ENCODE results near the gene CXCL1.
"Not testable (repeated sequence)": the region's sequence is repeated elsewhere in the genome, so short reads cannot be mapped to it uniquely, and the experiment has no call there.

The CXCL1 gene

GRCh38 chr4:73885574-73886267, 16.5 kb downstream of the CXCL1 start:
- no peak for DNase-seq

GRCh38 chr4:73891326-73891725, 22.1 kb downstream of the CXCL1 start:
- no peak for DNase-seq

GRCh38 chr4:73891739-73892405, 22.7 kb downstream of the CXCL1 start:
- no peak for DNase-seq

GRCh38 chr4:73892966-73893365, 23.8 kb downstream of the CXCL1 start:
- DNase-seq, result no peak

DNA sequence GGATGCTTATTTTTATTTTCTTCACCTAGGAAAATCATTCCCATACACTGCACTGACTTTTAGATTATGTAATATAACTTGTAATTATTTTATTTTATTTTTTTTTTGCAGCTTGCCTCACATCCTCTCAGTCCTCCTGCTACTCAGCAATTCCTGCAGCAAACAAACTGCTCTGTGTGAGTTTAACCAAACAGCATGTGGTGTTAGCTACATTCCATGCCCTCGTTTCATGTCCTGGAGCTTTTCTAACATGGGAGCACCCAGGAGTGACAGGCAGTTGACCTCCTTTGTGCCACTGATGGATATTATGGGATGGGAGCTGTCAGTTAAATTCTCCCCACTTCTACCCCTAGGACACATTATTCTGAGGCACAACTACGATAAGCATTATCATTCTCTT, 24.8 kb downstream of the CXCL1 start:
- no peak for DNase-seq

- no peak for DNase-seq
Measured at GRCh38 chr4:73895201-73896175, 26.3 kb downstream of the CXCL1 start.

GRCh38 chr4:73896416-73896815, 27.2 kb downstream of the CXCL1 start:
- DNase-seq, result no peak

DNA sequence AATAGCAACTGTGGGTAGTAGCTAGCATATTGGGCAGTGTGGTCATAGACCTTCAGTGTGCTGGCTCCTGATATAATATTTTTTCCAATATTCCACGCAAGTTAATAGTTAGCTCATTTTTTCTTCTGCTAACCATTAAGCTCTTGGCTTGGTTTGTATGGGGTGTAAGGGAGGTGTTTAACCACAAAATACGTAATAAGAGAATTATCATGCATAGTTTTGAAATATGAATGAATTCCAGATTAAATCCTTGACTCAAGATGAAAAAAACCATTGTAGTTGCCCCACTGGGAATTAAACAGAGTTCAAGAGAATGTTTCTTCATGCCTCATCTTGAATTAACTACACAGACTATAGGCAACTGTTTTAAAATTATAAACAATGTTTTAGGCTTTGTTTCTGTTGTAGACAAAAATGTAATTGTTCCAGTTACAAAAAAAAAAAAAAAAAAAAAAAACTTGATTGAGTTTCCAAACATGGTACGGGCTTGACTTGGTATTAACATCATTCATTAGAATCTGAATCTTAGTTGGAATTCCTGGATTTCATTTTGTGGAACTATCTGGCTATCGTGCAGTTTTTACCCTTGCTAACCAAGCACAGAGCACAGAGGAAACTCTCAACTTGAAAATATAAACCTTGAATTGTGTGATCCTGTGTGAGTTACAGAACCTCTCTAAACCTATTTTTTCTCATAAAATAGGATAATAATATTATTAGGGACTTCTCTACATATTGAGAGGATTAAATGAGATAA, 28.4 kb downstream of the CXCL1 start:
- no peak for DNase-seq

DNA sequence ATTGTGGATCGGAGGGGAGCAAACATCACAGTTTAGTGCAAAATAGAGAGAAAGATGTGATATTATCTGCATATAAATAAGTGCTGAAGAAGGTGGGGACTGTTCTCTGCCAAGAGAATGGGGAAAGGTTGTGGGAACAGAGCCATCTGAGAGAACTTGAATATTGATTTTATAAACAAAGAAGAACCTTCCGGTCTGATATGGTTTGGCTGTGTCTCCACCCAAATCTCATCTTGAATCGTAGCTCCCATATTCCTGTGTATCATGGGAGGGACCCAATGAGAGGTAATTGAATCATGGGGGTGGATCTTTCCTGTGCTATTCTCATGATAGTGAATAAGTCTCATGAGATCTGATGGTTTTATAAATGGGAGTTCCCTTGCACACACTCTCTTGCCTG, 30.1 kb downstream of the CXCL1 start:
- not testable (repeated sequence) for DNase-seq

DNA sequence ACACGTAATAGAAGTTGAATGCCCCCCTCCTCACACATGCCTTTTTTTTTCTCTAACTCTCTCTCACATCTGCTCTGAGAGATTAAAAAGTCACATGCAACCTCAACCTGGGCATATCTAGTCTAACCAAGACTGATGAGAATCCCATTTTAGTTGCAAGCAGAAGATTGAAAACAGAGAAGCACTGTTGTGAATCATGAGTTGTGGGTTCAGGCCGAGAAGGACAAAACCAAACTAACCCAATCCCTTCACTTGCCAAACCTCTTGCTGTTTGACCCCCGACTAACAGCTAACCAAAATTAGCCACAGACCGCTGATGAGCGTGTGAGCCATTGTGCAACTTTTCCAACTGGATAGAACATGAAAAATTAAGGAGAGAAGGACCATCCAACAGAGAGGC, 31.8 kb downstream of the CXCL1 start:
- DNase-seq, result no peak

- no peak for DNase-seq
Measured at GRCh38 chr4:73902038-73902637, 32.9 kb downstream of the CXCL1 start.

- DNase-seq, result no peak
Measured at GRCh38 chr4:73902817-73903547, 33.8 kb downstream of the CXCL1 start.

DNA sequence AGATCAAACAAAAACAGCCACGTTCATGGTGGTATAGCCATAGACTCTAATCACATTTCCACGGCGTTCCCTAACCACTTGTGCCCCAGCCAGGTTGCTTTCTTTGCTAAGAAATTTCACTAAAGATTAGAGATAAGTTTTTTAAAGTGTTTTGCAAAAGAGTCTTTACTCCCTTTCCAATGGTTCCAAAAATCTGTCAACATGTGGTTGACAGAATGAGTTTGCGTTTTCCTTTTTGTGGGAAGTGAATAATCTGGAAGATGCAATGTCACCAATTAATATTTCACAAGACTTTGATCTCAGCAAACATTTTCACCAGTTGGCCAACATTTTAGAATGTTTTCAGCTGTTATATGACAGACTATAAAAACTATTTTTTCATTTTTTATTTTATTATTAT, 35.3 kb downstream of the CXCL1 start:
- DNase-seq, result no peak

DNA sequence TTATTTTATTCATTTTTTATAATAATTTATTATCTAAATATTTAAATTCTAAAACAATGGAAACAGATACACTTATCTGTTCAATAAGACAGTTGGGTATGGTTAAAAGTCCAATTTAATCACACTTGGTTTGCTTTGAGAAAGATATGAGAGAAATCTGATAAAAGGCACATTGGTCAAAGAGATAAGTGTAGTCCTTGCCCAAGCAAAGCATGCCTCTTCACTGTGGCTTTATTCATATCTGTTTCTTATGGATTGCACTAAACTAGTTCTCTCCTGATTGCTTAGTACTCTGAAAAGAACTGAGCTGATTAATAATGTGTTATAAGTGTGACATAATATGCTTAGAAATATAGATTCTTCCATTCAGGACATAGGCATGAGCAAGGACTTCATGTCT, 39.8 kb downstream of the CXCL1 start:
- DNase-seq, result no peak

DNA sequence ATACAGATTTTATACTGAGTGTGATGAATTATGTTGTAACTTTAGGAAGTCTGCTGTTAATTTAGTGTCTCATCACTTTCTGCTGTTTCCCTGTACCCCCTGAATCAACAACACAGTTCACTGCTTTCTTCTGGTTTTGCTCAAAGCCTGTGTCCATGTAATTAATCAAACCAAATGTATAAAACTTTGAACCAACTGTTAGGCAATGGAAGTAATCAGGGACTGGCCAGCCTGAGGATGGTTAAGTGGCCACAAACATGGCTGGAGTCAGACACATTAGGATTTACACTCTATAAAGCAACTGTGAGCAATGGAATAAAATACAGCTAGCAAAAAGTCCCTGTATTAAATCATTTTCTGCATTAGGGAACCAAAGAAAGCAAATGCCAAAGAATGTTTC, 42.6 kb downstream of the CXCL1 start:
- no peak for DNase-seq

DNA sequence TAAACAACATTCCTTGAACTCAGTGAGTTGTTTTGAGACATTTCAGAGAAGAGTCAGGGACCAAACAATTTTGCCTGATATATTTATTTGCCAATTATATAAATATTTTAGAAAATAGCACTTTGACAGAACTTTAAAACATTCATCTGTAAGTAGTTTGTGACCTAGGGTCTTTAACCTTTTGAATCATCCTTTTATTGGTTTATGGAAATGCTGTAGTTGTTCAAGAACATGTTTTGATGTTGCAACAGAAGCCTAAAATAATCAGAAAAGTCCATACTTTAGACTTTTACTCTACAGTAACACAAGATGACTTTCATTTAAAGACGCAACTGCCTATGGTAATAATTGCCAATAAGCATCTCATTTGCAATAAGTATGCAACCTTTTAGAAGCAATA, 43.0 kb downstream of the CXCL1 start:
- DNase-seq, result no peak

DNA sequence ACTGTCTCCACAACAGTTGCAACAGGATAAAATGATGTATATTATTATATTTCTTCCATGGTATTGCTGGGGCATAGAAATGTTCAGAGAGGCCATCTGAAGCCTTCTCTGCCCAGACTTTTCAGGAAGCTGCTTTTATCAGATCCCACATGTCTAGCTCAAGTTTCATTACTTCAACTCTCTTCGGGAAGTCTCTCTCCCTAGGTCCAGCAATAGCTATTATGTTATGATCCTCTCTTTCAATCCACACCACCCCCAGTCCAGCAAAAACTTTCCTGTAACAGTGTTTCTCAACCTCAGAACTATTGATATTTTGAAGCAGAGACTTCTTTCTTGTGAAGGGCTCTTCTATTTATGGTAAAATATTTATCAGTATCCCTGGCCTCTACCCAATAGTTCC, 44.9 kb downstream of the CXCL1 start:
- no peak for DNase-seq

DNA sequence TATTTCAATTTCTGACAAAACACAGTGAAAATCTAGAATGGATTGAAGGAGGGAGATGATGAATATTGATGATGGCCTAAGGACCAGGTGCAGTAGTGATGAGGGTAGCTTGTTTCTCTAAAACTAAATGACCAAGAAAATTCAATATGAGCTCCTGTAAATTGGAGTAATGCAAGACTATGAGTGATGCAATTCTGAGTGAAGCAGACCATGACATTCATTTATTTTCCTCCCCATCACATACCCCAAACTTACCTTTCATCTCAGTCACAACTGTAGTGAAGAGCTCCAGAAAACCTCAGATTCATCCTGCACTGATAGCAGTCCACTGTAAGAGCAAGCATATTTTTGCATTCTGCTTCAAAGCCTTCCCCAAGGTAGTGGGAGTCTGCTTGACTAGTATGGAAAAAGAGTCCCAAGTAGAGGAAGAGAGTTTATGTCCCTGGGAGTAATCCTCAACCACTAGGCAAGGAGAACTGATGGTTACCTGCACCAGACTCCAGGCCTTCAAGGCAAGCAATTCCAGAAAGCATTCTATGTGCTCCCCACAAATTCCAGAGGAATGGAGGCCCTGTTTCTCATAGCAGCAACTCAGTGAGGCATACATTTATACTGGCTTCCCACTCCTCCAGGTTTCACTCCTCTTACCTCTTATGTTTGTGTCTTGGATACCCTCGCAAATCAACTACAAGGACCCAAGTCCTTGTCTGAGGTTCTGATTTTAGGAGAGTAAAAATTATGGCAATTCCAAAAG, 47.2 kb downstream of the CXCL1 start:
- DNase-seq, result no peak

- no peak for DNase-seq
Measured at GRCh38 chr4:73917081-73917501, 47.9 kb downstream of the CXCL1 start.

DNA sequence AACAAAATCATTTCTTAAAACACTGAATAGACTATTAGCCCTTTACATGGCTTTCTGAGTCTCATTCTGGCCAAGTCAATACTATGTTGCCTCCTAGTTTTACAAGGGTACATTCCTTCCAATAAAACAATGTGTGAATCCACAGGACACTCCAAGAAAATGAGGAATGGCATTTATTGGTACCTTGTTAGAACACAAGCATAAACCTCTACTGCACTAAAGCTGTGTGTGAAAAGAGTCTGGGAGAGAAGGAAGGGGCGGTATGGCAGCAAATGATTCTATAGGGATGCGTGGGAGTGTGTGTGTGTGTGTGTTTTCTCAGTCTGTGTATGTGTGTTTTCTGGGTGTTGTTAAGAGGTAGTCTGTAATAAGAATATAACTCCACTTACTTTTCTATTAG, 48.9 kb downstream of the CXCL1 start:
- DNase-seq, result no peak

GRCh38 chr4:73919691-73920090, 50.5 kb downstream of the CXCL1 start:
- DNase-seq, result no peak
